Fibroblast of skin of scalp (primary cell): ENCODE data around the gene NOXO1.
"Not testable (repeated sequence)": the region's sequence is repeated elsewhere in the genome, so short reads cannot be mapped to it uniquely, and the experiment has no call there.

ENCODE experiments used
- DNase-seq: peaks from one replicate; pipeline ENCODE4 v3.0.0-alpha.2; 2013

Gene NOXO1

DNA sequence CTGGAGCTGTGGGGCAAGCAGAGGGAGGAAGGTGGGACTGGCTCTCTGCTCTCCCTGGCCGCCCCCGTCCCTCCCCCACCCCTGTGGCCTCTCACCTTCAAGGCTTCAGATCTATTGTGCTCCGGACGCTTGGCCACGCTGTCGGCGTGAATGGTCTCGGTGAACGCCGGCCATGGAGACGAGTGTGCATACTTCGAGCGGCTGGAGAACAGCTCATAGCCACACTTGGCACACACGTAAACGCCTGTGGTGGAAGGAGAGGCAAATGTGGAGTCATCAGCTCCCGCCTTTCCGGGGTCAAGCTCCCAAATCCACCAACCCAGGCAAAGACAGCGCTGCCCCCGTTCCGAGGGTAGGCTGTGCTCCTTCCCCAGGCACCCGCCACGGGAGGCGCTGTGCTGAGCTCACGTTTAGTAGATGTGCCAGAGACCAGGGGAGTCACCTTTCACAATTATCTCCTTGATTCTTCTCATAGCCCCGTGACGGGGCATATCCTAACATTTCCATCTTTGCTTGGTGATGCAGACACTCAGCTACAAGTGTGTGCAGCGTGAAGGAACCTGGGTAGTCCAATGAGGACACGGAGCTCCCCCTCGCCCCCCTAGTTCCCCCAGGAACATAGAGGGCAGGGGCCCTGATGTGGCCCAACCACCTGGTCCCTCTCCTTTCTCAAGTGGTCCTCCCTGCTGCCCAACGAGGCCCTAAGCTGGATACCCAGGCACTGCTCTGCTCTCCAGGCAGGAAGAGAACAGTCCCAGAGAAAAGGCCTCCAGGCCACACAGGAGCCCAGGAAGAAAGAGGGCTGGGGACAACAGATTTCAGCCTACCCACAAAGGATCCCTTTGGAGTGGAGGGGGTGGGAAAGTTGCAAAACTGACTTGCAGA lies 39.9 kb downstream of the NOXO1 start:
- DNase-seq, result no peak

GRCh38 chr16:1940273-1941161 lies 40.8 kb downstream of the NOXO1 start:
- no peak for DNase-seq

GRCh38 chr16:1939833-1940232 lies 41.4 kb downstream of the NOXO1 start:
- DNase-seq, result not testable (repeated sequence)

DNA sequence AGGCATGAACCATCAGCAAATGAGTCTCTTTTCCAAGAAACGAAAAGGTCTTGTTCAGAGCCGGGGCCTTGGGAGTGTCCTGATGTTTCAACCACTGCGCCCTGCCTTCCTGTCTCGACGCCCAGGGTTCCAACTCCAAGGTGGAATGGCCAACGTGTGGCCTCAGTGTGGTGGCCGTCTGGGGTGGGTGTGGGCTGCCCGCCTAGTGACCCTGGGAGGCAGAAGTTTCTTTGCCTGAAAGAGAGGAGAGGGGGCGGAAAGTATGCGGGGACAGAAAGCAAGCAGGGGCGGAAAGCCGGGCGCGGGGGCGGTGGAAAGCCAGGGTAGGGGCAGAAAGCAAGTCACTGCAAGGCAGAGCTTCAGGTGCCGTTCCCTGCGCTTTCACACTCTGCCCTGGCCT lies 42.4 kb downstream of the NOXO1 start:
- no peak for DNase-seq

DNA sequence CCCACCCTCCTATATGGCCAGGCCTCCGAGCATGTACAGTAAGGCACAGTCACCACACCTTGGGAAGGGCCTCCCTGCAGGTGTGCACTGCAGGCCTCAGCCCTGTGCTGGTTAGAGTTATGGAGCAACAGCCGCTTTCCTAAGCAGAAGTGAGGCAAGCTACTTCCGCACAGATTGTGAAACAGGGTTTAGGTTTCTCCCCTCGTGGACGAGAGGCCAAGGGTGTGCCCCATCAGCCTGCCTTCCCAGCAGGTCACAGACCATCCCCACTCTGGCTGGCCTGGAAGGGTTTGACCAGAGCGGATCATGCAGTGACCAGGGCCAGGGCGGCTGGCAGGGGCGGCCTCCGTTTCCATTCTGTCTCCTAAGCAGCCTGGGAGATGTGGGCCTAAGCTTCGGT lies 43.0 kb downstream of the NOXO1 start:
- DNase-seq, result no peak

DNA sequence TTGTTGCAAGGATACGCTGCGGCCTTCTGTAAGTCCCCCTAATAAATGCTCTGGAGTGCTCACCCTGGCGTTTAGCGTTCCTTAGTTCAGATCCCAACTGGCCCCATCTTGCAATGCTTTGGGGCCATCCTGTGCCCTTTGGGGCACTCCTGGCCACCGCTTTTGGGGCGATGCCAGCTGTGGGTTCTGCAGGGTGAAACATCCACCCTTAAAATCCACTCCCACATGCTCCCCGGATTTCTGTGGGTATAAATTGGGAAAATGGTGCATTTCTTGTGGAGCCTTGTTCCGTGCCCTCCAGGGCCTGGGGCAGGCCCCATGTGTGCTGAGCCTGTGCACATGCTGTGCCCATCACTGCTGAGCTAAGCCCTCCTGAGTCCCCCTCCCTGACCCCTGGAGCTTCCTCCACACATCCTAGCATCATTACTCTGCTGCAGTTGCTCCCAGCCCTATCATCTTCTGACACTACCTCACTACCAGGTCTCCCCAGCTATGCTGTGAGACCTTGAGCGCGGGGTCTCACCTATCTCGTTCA lies 44.3 kb downstream of the NOXO1 start:
- no peak for DNase-seq

- DNase-seq, result no peak
These were observed 48.1 kb downstream of the NOXO1 start for GRCh38 chr16:1933097-1933661.

DNA sequence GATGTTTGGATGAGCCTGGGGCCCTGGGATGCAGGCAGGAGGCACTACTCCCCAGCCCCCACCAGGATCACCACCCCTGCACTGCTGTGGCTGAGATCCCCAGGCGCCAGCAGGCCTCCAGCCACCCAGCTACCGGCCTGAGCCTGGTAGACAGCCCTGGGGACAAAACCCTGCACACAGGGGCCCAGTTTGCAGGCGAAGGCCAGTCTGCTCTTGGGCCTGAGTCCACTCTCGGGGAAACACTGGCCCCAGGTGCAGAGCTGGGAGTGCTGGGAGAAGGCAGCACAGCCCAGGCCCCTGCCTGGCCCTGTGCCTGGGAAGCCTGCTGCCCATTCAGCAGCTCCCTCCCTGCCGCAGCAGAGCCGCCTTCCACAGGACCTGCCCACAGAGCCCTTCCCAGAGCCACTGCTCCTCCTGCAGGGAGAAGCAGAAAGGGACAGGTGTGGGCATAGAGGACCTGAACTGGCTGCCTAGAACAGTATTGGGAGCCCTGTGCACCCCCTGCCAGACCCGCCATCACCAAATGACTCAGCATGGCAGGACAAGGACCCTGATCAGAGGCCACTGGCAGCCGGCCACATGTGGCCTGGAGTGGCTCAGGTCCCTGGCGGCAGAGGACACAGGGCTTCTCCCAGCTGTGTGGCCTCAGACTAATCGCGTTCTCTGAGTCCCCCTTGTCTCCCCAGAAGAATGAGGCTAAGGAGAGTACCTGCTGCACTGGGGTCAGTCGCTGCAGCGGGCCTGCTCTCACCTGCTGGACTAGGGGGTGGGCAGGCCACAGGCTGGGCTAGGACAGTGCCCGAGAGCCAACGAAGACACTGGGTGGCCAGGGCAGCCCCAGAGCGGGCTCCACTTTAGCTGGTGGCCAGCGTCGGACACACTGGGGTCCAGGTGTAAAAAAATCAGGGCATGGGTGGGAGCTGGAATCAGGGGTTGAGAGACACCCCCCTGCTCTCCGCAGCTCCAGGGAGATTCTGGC lies 48.9 kb downstream of the NOXO1 start:
- DNase-seq, result no peak

DNA sequence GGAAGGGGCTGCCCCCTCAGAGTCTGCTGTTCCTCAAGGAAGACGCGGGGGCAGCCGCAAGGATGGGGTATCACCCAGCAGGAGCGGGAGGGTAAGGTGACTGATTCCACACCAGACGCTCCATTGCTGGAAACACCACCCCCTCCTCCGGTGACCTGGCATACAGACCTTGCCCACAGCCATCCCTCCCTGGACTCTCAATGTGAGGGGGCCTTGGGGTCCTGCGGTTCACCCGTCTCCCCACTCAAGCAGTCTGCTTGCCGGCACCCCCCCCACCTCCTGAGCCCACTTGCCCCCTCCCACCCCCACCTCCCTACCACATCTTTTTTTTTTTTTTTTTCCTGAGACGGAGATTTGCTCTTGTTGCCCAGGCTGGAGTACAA lies 50.9 kb downstream of the NOXO1 start:
- DNase-seq, result no peak

DNA sequence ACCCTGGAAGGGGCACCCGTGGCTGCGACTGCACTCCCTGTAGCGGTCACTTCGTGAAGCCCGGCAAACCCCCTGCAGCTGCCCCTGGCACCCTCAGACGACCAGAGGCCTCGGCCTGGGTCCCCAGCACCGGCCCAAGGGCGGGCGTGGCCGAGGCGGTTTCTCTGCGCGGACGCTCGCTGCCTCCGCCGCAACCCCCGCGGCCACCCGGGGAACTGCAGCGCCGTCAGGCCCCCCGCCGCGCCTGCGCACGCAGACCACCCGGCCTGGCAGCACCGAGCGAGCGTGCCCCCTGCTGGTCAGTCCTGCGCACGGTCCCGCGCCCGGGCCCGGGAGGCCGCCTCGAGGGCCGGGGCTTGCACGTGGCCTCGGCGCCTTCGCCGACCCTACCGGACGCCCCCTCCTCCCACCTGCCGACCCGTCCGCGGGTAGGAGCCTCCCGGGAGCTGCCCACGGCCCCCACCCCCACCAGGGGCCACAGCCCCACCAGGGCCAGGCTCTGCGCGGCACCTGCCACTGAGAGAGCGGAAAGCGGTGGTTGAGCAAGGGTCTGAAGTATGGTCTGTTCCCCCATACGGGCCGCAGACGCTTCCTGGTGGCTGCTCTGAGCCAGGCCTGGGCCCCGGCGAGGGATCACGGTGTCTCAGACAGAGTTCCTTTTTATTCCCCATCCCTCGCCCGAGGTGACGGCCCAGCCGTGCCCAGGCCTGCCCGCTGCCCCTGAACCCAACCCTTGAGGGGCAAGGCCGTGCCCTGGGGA lies 51.5 kb downstream of the NOXO1 start:
- DNase-seq, result peak; percentile 84

- DNase-seq, result peak; percentile 27
These were observed 52.2 kb downstream of the NOXO1 start for GRCh38 chr16:1929105-1929504.
